GM18502 (cell line): ENCODE results near the gene NCOA6.
"Not testable (repeated sequence)": the region's sequence is repeated elsewhere in the genome, so short reads cannot be mapped to it uniquely, and the experiment has no call there.

Experiments
- ATAC-seq: cut with Tn5 transposase; IDR thresholded peaks from one replicate; pipeline ENCODE4 v1.9.1; 2021; ENCODE audit warnings: mild to moderate bottlenecking; ENCODE audit not compliant: unreplicated experiment, poor library complexity

Gene NCOA6

GRCh38 chr20:34831936-34832335 lies 6.5 kb upstream of the NCOA6 start:
- no peak for ATAC-seq

- ATAC-seq = no peak
Observed at GRCh38 chr20:34829191-34829590, 3.7 kb upstream of the NCOA6 start.

DNA sequence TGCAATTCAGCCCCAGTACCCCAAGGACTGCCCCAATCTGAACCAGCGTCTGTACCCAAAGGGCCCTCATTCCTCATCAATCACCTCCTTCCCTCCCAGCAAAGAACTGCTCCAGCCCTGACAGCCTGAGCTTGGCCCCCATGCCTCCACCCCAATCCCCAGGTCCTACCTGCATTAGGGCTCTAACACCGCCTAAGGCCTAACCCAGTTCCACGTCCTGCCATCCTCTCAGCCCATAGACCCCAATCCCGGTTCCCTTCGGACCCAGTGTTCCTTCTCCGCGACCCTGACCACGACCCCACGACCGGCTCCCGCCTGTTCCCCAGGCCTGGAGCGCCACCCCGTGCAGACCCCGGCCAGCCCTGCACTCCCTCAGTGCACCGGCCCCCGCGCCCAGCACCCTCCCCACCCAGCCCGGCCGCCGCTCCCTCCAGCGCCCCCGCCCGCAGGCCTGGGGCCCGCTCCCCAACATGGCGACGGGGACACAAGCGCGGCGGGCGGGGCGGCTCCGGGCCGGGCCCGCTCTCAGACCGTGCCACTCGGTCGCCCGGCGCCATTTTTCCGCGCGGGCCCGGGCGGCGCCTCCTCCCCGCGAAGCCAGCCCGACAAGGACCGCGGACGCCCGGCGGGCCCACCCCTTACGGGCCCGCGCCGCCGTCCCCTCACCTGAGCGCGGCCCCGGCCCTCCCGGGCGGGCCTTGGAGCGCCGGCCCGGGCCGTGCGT lies 483 bp downstream of the NCOA6 start:
- ATAC-seq = peak; percentile 75

DNA sequence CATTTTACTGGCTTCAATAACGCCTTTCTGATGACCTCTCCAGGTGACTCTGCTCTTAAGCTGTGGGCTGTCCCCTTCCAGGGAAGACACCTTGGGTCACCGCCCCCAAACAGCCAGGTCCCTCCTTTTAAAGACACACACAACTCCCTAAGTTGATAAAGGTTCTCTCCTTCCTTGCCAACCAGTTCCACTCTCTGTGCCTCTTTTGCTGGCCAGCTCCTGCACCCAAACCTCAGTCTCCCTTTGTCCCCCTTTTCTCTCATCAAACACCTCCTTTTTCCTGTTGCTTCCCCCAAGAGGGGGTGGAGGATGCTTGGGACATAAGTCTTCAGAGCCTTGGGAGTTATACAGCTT lies 1.0 kb downstream of the NCOA6 start:
- peak; percentile 55 for ATAC-seq

DNA sequence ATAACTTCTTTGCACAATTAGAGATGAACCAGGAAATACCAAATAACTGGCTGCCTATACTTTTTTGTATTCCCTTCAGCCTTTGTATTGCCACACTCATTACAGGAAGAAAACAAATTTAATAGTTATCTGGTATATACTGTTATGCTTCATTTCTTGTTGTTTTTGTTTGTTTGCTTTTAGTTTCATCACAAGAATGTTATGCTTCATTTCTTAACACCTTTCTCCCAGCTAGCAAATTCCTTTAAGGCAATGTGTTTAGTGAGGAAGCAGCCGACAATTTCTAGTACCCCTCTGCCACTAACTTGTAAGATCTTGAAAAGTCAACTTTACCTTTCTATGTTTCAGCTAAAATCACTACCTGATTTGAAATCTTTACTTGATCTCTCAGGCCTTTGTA lies 1.4 kb downstream of the NCOA6 start:
- ATAC-seq = no peak

- no peak for ATAC-seq
Observed at GRCh38 chr20:34820805-34821578, 4.5 kb downstream of the NCOA6 start.

- ATAC-seq = no peak
Observed at GRCh38 chr20:34817801-34818200, 7.7 kb downstream of the NCOA6 start.

DNA sequence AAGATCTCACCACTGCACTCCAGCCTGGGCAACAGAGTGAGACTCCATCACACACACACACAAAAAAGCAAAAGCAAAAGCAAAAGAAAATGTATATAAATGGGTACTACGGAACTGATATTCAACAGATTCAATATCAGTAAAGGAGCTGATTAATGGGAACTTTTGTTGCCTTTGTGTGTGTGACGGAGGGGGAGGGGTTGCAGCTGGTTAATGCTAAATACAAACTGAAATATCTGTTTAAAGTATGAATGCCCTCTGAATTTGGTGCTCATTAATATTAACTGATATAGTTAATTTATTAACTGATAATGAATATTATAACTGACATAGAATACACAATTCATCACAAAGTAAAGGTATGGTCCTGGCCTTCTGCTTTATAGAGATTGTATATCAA lies 8.4 kb downstream of the NCOA6 start:
- no peak for ATAC-seq

- ATAC-seq = no peak
Observed at GRCh38 chr20:34815636-34816035, 9.8 kb downstream of the NCOA6 start.

DNA sequence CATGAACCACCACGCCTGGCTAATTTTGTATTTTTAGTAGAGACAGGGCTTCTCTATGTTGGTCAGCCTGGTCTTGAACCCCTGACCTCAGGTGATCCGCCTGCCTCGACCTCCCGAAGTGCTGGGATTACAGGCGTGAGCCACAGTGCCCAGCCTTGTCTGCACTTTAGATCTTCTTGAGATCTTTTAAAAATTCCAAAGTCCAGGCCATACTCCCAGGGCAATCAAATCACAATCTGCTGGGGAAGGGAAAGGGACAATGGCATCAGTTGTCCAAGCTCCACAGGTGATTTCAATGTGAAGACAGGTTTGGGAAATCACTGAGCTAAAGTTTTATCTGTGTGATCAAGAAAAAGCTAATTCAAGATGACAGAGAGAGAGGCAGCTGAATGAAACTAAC lies 16.9 kb downstream of the NCOA6 start:
- no peak for ATAC-seq

GRCh38 chr20:34807944-34808465 lies 17.4 kb downstream of the NCOA6 start:
- not testable (repeated sequence) for ATAC-seq

DNA sequence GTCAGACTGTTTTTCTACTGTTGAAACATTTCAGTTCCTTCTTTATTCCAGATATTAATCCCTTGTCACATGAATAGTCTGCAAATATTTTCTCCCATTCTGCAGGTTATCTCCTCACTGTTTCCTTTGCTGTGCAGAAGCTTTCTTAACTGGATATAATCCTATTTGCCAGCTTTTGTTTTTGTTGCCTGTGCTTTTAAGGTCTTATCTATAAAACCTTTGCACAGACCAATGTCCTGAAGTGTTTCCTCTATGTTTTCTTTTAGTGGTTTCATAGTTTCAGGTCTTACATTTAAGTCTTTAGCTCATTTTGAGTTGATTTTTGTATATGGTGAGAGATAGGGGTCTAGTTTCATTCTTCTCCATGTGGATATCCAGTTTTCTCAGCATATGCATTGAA lies 19.2 kb downstream of the NCOA6 start:
- ATAC-seq = no peak

- ATAC-seq = no peak
Observed at GRCh38 chr20:34798871-34799270, 26.6 kb downstream of the NCOA6 start.

GRCh38 chr20:34798328-34798727 lies 27.1 kb downstream of the NCOA6 start:
- ATAC-seq = no peak

DNA sequence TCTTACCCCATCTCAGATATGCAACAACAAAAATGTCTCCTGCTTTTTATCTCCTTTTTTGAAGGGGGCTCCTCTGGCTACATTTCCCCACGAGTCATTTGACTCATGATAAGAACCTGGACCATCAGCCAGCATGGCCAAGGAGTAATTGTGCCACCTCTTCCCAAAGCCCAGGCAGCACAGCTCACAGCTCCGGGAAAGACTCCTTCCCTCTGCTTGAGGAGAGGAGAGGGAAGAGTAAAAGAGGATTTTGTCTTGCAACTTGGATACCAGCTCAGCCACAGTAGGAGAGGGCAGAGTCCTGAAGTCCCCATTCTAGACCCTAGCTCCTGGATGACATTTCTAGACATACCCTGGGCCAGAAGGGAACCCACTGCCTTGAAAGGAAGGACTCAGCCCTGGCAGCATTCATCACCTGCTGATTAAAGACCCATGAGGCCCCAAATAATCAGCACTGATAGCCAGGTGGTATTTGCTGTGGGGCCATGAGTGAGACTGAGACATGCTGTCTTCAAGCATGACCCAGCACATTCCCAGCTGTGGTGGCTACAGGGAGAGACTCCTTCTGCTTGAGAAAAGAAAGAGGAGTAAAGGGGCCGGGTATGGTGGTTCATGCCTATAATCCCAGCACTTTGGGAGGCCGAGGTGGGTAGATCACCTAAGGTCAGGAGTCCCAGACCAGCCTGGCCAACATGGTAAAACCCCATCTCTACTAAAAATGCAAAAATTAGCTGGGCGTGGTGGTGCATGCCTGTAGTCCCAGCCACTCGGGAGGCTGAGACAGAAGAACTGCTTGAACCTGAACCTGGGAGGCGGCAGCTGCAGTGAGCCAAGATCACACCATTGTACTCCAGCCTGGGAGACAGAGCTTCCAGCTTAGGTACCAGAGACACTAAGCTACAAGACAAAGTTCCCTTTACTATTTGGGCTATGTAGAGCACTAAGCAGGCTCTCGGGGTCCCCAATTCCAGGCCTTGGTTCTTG lies 28.1 kb downstream of the NCOA6 start:
- no peak for ATAC-seq

GRCh38 chr20:34794006-34794585 lies 31.4 kb downstream of the NCOA6 start:
- ATAC-seq = no peak

DNA sequence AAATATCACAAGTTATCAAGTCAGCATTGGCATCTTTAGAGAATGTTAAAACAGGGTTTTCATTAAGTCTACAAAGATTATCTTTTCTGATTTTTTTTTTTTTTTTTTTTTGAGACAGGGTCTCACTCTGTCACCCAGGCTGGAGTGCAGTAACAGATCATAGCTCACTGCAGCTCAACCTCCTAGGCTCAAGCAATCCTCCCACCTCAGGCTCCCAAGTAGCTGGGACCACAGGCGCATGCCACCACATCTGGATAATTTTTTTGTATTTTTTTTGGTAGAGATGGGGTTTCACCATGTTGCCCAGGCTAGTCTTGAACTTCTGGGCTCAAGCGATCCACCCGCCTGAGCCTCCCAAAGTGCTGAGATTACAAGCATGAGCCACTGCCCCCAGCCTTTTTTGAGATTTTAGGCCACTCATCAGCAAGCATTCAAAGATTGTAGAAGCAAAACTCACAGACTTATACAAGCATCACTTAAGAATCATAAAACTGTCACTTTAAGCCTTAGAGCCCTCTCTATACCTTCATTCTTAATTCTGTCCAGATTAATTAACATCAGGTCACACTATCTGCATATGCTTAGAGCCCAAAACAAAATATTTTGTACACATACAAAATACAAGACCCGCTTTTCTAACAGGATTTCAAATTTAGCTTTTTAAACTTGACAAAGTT lies 32.6 kb downstream of the NCOA6 start:
- ATAC-seq = no peak

DNA sequence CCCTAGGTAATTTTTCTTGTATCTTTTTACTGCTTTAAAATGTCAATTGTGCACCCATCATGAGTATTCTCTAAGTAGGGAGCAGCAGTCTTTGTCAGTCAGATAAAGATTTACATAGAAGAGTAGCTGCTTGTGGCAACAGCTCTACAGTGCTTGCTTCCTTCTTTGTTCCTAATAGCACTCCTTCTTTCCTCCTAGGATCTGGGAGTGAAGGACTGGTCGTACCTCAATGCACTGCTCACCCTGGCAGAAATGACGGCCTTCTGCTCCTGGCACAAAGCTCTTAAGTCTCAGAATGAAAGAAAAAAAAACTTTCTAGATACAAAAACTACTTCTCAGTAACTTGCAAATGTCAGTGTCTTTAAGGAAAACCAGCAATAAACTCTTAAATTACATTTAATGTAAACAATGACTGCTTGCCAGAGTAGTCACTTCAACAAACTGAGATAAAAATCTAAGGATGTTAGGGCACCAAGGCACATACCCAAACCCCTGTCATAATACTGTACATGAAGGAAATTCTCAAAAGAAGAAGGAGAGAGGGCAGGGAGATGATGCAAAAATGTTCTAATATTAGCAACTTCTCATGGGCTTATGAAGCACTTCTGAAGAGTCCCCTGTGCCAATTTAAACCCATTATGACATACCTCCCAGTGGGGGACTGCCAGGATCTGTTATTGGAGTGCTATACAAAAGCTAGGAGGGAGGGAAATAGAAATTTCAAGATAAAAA lies 34.0 kb downstream of the NCOA6 start:
- ATAC-seq = no peak

DNA sequence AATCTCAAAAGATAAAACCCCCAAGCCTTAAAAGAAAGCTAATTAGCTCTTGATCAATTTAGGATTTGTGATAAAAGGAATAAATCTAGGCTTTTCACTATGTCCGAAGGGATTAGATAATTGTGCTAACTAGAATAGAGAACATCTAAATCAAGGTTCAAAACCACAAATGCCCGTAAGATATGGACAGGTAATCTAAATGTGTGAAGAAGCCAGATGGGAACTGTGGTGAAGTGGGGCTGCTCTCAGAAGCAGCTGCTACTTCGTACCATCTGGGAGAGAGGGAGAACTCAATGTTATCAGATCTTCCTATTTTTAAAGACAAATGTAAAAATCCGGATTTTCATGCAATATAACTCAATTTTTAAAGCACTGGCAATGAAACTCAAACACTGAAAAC lies 44.2 kb downstream of the NCOA6 start:
- ATAC-seq = no peak
